Activated CD4-positive, alpha-beta memory T cell treated with anti-CD3 and anti-CD28 coated beads for 36 hours (primary cell): ENCODE results near the gene SERPINF2. TPM values are rescaled to one million over a fixed set of nuclear protein-coding genes. Genes with fewer than 3 reads are reported as not detected.
A peak's percentile ranks its signal among the peaks of the same experiment; 100 is the strongest.

ENCODE experiments used
- CTCF ChIA-PET: fragments of 350-600 bp; sonication (Branson Sonifier 250); formaldehyde crosslinking; loops from one replicate; lab custom pipeline; 2021; ENCODE audit warnings: antibody characterized with exemption, inconsistent platforms; lab: Charles Lee
- POLR2A ChIA-PET: fragments of 350-600 bp; sonication (Branson Sonifier 250); formaldehyde crosslinking; loops from one replicate; lab custom pipeline; 2021; ENCODE audit warnings: antibody characterized with exemption; lab: Charles Lee
- DNase-seq: peaks from one replicate; pipeline ENCODE4 v3.0.0-alpha.2; 2020
- H3K27ac Mint-ChIP-seq: one replicate; pipeline ENCODE4 v1.8.0; 2021; ENCODE audit warnings: mixed read lengths
- H3K27me3 Mint-ChIP-seq: one replicate; pipeline ENCODE4 v1.8.0; 2021; ENCODE audit warnings: mixed read lengths
- H3K36me3 Mint-ChIP-seq: one replicate; pipeline ENCODE4 v1.8.0; 2021; ENCODE audit warnings: mixed read lengths
- H3K4me1 Mint-ChIP-seq: one replicate; pipeline ENCODE4 v1.8.0; 2021; ENCODE audit warnings: low read depth, mixed read lengths
- H3K4me3 Mint-ChIP-seq: one replicate; pipeline ENCODE4 v1.8.0; 2021; ENCODE audit warnings: mild to moderate bottlenecking, mixed read lengths
- H3K9me3 Mint-ChIP-seq: one replicate; pipeline ENCODE4 v1.8.0; 2021; ENCODE audit warnings: mixed read lengths
- intact Hi-C: fragments of 100-400 bp; cut with micrococcal nuclease; formaldehyde crosslinking; loops from one replicate; pipeline ENCODE4 v1.15.1; 2023
- total RNA-seq, 2 experiments: library from RNA; stranded (reverse); gene quantifications; one replicate each; pipeline ENCODE4 v1.2.3, GENCODE V29; 2021

SERPINF2 gene
- total RNA-seq, 2 experiments from 2014 or later, result not detected

DNA sequence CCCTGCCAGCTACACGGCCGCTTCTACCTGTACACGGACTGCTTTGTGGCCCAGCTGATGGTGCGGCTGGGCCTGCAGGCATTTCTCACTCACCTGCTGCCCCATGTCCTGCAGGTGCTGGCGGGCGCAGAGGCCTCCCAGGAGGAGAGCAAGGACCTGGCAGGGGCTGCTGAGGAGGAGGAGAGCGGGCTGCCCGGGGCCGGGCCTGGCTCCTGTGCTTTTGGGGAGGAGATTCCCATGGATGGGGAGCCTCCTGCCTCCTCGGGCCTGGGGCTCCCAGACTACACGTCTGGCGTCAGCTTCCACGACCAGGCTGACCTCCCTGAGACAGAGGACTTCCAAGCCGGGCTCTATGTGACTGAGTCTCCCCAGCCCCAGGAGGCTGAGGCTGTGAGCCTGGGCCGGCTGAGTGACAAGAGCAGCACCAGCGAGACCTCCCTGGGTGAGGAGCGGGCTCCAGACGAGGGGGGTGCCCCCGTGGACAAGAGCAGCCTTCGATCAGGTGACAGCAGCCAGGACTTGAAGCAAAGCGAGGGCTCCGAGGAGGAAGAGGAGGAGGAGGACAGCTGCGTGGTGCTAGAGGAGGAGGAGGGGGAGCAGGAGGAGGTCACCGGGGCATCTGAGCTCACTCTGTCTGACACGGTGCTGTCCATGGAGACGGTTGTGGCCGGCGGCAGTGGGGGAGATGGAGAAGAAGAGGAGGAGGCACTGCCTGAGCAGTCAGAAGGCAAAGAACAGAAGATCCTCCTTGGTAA is 14.6 kb upstream of the SERPINF2 start:
- ChIA-PET CTCF (no interaction called here), POLR2A (no interaction called here)
- Mint-ChIP-seq H3K36me3 (no peaks in the 10 kb centered on the region), H3K27ac (no peak overlapping the region), H3K4me1 (peaks cover 20% of the 10 kb centered on the region), H3K27me3 (no peaks in the 10 kb centered on the region), H3K9me3 (no peaks in the 10 kb centered on the region), H3K4me3 (no peak overlapping the region)
- intact Hi-C loops, result no loop called here
- DNase-seq, result no peak

DNA sequence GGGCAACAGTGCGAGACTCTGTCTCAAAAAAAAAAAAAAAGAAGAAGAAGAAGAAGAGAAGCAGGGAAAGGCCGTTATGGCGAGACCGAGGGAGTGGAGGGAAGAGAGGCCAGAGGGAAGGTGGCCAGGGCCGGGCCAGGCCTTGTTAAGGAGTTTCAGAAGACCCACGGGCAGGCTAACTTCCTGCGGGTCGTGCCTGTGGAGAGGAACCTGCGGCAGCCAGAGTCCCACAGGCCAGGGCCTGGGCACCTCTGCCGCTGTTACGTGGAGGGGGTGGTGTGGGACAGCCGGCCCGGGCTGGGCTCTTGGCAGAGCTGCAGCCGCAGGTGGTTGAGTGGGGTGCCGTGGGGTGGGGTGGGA is 12.7 kb upstream of the SERPINF2 start:
- H3K9me3 Mint-ChIP-seq, result no peaks in the 10 kb centered on the region
- POLR2A ChIA-PET, result no interaction called here
- peaks cover 6% of the 10 kb centered on the region for H3K36me3 Mint-ChIP-seq
- peaks cover 13% of the 10 kb centered on the region for H3K4me1 Mint-ChIP-seq
- intact Hi-C loops, result no loop called here
- no peak for DNase-seq
- CTCF ChIA-PET, result interaction anchor here (0.5 to 0.6 kb wide), 2 partner anchors 9 to 10 kb away, joined by 3 read pairs; no protein-coding TSS in a partner anchor
- no peak overlapping the region for H3K27ac Mint-ChIP-seq
- no peak overlapping the region for H3K4me3 Mint-ChIP-seq
- H3K27me3 Mint-ChIP-seq, result no peaks in the 10 kb centered on the region

DNA sequence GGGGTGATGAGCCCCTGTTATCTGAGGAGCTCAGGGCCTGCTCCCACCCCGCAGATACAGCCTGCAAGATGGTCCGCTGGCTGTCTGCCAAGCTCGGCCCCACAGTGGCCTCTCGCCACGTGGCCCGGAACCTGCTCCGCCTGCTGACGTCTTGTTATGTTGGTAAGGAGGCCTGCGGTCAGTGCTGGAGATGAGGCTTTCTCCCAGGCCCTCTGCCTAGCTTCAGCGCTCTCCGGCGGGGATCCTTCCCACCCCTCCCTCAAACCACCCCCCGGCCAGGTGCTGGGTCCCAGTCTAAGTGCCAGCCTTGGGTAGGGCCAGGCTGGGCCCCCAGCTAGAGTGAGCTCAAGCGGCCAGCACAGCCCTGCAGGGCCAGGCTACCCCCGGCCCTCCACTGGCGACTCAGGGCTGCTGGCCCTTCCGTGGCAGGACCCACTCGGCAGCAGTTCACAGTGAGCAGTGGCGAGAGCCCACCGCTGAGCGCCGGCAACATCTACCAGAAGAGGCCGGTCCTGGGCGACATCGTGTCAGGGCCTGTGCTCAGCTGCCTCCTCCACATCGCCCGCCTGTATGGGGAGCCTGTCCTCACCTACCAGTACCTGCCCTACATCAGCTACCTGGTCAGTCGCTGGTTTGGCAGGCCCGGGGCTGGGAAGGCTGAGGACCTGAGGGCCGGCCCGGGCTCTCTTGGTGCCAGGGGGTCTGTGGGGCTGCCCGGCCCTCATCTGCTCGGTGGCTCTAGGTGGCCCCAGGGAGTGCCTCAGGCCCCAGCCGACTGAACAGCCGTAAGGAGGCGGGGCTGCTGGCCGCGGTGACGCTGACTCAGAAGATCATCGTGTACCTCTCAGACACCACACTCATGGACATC is 12.1 kb upstream of the SERPINF2 start:
- no peak overlapping the region for H3K4me3 Mint-ChIP-seq
- no peak for DNase-seq
- no peaks in the 10 kb centered on the region for H3K9me3 Mint-ChIP-seq
- peaks cover 10% of the 10 kb centered on the region for H3K4me1 Mint-ChIP-seq
- ChIA-PET POLR2A (no interaction called here), CTCF (interaction anchor here (0.5 to 0.6 kb wide), 2 partner anchors 9 to 10 kb away, joined by 3 read pairs; no protein-coding TSS in a partner anchor)
- intact Hi-C loops, result no loop called here
- H3K27ac Mint-ChIP-seq, result no peak overlapping the region
- no peaks in the 10 kb centered on the region for H3K27me3 Mint-ChIP-seq
- peaks cover 6% of the 10 kb centered on the region for H3K36me3 Mint-ChIP-seq

DNA sequence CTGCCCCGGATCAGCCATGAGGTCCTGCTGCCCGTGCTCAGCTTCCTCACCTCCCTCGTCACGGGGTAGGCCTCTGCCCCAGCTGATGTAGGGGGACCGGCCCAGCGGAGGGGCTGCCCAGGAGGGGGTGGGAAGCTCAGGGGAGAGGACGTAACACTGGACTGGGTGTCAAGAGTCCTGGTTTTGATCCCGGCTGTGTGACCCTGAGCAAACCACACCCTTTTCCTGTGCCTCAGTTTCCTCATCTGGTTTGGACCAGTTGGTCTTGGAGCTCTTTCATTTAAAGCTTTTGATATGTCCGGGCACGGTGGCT is 11.5 kb upstream of the SERPINF2 start:
- no peaks in the 10 kb centered on the region for H3K27me3 Mint-ChIP-seq
- H3K9me3 Mint-ChIP-seq, result no peaks in the 10 kb centered on the region
- no peak overlapping the region for H3K4me3 Mint-ChIP-seq
- H3K4me1 Mint-ChIP-seq, result peaks cover 7% of the 10 kb centered on the region
- H3K27ac Mint-ChIP-seq, result no peak overlapping the region
- H3K36me3 Mint-ChIP-seq, result peaks cover 6% of the 10 kb centered on the region
- intact Hi-C loops, result no loop called here
- POLR2A ChIA-PET, result no interaction called here
- CTCF ChIA-PET, result no interaction called here
- DNase-seq, result no peak

DNA sequence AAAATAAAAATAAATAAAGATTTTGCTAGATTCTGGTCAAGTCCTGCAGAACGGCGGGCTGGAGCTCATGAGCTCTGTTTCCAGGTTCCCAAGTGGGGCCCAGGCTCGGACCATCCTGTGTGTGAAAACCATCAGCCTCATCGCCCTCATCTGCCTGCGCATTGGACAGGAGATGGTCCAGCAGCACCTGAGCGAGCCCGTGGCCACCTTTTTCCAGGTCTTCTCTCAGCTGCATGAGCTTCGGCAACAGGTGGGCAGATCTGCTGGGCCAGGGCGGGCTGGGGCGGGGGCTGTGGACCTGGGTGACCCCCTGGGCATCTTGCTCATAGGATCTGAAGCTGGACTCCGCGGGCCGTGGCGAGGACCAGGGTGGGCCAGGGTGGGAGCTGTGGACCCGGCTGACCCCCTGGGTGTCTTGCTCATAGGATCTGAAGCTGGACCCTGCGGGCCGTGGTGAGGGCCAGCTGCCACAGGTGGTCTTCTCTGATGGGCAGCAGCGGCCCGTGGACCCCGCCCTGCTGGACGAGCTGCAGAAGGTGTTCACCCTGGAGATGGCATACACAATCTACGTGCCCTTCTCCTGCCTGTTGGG is 10.3 kb upstream of the SERPINF2 start:
- peaks cover 6% of the 10 kb centered on the region for H3K36me3 Mint-ChIP-seq
- no peak overlapping the region for H3K27ac Mint-ChIP-seq
- H3K9me3 Mint-ChIP-seq, result no peaks in the 10 kb centered on the region
- ChIA-PET CTCF (interaction anchor here (0.9 kb wide), 1 partner anchor 12 kb away, joined by 3 read pairs; no protein-coding TSS in a partner anchor), POLR2A (no interaction called here)
- DNase-seq, result no peak
- H3K4me3 Mint-ChIP-seq, result no peak overlapping the region
- intact Hi-C loops, result no loop called here
- no peaks in the 10 kb centered on the region for H3K27me3 Mint-ChIP-seq
- peaks cover 16% of the 10 kb centered on the region for H3K4me1 Mint-ChIP-seq

DNA sequence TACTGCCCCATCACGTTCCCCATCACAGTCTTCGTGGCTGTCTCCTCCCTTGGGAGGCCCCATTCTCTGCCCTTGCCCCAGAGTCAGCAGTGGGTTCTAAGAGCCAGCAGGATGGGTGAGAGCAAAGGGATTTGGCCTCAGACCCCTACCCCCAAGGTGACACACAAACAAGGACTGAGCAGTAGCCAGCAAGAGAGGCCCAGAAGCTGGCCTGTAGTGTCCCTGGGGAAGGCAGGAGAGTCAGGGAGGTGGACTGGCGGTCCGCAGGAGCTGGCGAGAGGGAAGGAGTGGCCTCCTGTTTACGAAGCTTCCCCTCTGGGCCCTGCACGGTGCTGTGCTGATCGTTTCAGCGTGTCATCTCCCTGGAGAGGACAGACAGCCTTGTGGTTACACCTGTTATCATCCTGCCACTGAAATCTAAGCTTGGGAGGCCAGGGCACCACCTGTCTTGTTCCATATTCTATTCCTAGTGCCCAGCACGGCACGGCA is 9.8 kb upstream of the SERPINF2 start:
- no peak for DNase-seq
- POLR2A ChIA-PET, result no interaction called here
- H3K36me3 Mint-ChIP-seq, result peaks cover 6% of the 10 kb centered on the region
- CTCF ChIA-PET, result interaction anchor here (0.9 kb wide), 1 partner anchor 12 kb away, joined by 3 read pairs; no protein-coding TSS in a partner anchor
- H3K27ac Mint-ChIP-seq, result no peak overlapping the region
- no peaks in the 10 kb centered on the region for H3K9me3 Mint-ChIP-seq
- peaks cover 19% of the 10 kb centered on the region for H3K4me1 Mint-ChIP-seq
- intact Hi-C loops, result no loop called here
- H3K4me3 Mint-ChIP-seq, result no peak overlapping the region
- H3K27me3 Mint-ChIP-seq, result no peaks in the 10 kb centered on the region

DNA sequence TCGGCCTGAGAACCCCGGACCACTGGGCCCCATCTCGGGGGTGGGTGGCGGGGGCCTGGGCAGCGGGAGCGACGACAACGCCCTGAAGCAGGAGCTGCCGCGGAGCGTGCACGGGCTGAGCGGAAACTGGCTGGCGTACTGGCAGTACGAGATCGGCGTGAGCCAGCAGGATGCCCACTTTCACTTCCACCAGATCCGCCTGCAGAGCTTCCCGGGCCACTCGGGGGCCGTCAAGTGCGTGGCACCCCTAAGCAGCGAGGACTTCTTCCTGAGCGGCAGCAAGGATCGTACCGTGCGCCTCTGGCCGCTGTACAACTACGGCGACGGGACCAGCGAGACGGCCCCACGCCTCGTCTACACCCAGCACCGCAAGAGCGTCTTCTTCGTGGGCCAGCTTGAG is 8.9 kb upstream of the SERPINF2 start:
- ChIA-PET CTCF (no interaction called here), POLR2A (no interaction called here)
- H3K36me3 Mint-ChIP-seq, result peaks cover 6% of the 10 kb centered on the region
- no peak overlapping the region for H3K27ac Mint-ChIP-seq
- no peaks in the 10 kb centered on the region for H3K27me3 Mint-ChIP-seq
- H3K9me3 Mint-ChIP-seq, result no peaks in the 10 kb centered on the region
- peaks cover 16% of the 10 kb centered on the region for H3K4me1 Mint-ChIP-seq
- no peak for DNase-seq
- no peak overlapping the region for H3K4me3 Mint-ChIP-seq
- intact Hi-C loops, result no loop called here

DNA sequence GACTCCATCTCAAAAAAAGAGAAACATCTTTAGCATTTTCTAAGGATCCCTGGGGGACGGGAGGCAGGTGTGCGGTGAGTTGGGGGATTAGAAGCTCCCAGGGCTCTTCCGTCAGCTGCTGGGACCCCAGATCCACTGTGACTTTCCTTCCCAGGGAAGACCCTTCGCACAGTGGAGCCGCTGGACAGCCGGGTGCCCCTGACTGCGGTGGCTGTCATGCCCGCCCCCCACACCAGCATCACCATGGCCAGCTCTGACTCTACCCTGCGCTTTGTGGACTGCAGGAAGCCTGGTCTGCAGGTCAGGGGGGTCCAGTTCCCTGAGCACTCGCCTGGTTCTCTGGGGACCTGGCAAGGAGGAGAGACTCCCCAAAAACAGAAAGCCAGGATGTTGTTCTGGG is 7.3 kb upstream of the SERPINF2 start:
- intact Hi-C loops, result no loop called here
- CTCF ChIA-PET, result no interaction called here

DNA sequence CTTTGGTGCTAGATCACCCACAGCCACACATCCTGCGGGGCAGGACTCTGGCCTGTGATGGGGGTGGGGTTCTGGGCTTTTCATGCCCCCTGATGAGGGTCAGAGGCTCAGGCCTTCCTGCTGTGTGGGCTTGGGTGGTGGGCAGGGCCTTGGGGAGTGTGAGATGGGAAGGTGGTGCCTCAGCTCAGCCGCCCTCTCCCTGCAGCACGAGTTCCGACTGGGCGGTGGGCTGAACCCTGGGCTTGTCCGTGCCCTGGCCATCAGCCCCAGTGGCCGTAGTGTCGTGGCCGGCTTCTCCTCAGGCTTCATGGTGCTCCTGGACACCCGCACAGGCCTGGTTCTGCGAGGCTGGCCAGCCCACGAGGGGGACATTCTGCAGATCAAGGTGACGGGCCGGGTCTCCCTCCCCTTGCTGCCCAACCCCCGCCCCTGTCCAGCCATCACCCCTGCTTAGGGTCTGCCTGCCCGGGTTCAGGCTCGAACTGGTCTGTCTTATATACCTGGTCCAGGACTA is 6.8 kb upstream of the SERPINF2 start:
- H3K4me1 Mint-ChIP-seq, result peaks cover 12% of the 10 kb centered on the region
- POLR2A ChIA-PET, result no interaction called here
- no peak overlapping the region for H3K4me3 Mint-ChIP-seq
- CTCF ChIA-PET, result interaction anchor here (0.9 kb wide), 1 partner anchor 20 kb away, joined by 3 read pairs; no protein-coding TSS in a partner anchor
- intact Hi-C loops, result no loop called here
- DNase-seq, result no peak
- H3K27me3 Mint-ChIP-seq, result no peaks in the 10 kb centered on the region
- H3K27ac Mint-ChIP-seq, result no peak overlapping the region
- peaks cover 6% of the 10 kb centered on the region for H3K36me3 Mint-ChIP-seq
- H3K9me3 Mint-ChIP-seq, result no peaks in the 10 kb centered on the region

More for the DNA sequence above, 7.3 kb upstream of the SERPINF2 start:
- Mint-ChIP-seq H3K27me3 (no peaks in the 10 kb centered on the region), H3K27ac (no peak overlapping the region), H3K4me1 (peaks cover 12% of the 10 kb centered on the region), H3K4me3 (no peak overlapping the region), H3K9me3 (no peaks in the 10 kb centered on the region), H3K36me3 (peaks cover 6% of the 10 kb centered on the region)
- no peak for DNase-seq
- POLR2A ChIA-PET, result no interaction called here

DNA sequence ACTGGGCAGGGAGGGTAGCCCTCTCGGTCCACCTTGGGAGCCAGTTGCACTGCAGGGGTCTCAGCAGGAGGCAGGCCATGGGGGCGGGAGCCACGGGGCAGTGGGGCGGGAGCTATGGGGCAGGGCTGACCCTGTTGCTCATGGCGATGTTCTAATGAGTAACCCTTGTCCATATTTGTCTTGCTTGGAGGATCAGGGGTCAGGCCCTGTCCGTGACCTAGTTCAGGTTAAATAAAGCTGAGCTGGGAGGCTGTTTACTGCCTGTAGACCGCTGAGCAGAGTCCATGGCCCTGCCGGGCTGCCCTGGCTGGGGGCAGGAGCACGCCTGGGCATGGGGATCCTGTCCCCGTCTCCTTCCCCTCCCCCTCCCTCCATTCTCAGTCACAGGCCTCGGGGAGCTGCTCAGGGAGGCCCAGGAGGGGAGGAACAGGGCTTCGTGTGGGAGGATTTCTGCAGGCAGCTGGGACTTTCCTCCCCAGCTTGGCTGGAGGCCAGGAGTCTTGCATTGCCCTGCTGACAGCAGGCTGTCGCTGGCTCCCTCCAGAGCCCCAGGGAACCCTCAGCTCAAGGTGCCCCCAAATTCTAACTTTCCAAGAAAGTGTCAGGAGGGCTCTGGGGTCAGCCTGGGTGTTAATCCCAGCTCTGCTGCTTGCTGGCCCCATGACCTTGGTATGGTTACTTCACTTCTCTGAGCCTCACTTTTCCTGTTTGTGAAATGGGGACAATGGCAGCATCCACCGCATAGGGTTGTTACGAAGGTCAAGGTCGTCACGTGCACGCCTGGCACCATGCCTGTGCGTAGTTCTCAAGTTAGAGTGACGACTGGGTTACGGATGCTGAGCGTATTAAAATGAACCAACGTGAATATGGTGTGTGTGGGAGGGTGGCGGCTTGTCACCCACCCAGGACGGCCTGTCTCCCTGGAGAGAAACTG is 6.1 kb upstream of the SERPINF2 start:
- CTCF ChIA-PET, result interaction anchor here (0.8 to 0.9 kb wide), 2 partner anchors 15 to 20 kb away, joined by 3 read pairs; no protein-coding TSS in a partner anchor
- peak; percentile 83 for DNase-seq
- no peaks in the 10 kb centered on the region for H3K9me3 Mint-ChIP-seq
- peaks cover 12% of the 10 kb centered on the region for H3K4me1 Mint-ChIP-seq
- no peak overlapping the region for H3K4me3 Mint-ChIP-seq
- POLR2A ChIA-PET, result interaction anchor here (0.8 kb wide), 1 partner anchor 20 kb away, joined by 6 read pairs; no protein-coding TSS in a partner anchor
- peaks cover 6% of the 10 kb centered on the region for H3K36me3 Mint-ChIP-seq
- intact Hi-C loops, result no loop called here
- H3K27me3 Mint-ChIP-seq, result no peaks in the 10 kb centered on the region
- H3K27ac Mint-ChIP-seq, result no peak overlapping the region
